Astrocyte of the spinal cord (primary cell): Measurements from ENCODE around the gene KCNIP4.

ENCODE experiments used
- DNase-seq: peaks from one replicate; pipeline ENCODE4 v3.0.0; 2011; ENCODE audit warnings: low read depth, low spot score
- H3K4me3 ChIP-seq: 2 replicates; pipeline ENCODE4 v1.5.1; 2011; ENCODE audit warnings: low read depth, mild to moderate bottlenecking, low read length, moderate library complexity
- in situ Hi-C: cut with HindIII; loops from 2 replicates; pipeline ENCODE4 v1.10.0; 2017; ENCODE audit warnings: low sequenced_read_pairs
- TF ChIP-seq, protein P1 (sequence below): IDR thresholded peaks from 2 replicates; pipeline ENCODE4 v1.5.1; 2012; ENCODE audit warnings: low read depth, mild to moderate bottlenecking, low read length, inconsistent platforms

The KCNIP4 gene

DNA sequence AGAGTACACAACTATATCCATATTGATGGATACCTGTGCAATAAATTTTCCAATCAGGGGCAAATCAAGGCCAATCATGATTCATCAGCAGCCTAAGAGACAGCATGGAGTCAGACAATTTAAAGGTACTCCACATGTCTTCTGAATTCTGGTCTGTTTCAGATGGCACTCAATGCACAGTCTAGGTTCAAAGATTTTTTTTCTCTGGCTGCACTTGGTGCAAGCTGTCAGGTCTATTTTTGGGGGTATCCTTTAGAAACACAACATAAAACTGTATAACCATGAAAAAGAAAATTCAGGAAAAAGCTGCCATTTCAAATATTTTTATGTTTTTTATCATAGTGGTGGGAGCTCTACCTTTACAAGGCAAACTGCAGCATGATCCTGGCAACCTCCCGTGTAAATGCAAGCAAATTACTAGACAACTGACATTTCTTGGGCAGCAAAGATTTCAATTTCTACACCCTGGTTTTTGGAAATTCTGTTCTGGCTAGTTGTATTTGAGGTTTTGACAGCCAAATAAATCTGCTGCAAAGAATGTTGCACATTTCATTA lies 310.3 kb downstream of the KCNIP4 start:
- DNase-seq = no peak
- H3K4me3 ChIP-seq = no peak overlapping the region
- in situ Hi-C loops = no loop called here
- TF ChIP-seq, protein P1, sequence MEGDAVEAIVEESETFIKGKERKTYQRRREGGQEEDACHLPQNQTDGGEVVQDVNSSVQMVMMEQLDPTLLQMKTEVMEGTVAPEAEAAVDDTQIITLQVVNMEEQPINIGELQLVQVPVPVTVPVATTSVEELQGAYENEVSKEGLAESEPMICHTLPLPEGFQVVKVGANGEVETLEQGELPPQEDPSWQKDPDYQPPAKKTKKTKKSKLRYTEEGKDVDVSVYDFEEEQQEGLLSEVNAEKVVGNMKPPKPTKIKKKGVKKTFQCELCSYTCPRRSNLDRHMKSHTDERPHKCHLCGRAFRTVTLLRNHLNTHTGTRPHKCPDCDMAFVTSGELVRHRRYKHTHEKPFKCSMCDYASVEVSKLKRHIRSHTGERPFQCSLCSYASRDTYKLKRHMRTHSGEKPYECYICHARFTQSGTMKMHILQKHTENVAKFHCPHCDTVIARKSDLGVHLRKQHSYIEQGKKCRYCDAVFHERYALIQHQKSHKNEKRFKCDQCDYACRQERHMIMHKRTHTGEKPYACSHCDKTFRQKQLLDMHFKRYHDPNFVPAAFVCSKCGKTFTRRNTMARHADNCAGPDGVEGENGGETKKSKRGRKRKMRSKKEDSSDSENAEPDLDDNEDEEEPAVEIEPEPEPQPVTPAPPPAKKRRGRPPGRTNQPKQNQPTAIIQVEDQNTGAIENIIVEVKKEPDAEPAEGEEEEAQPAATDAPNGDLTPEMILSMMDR = no peak

DNA sequence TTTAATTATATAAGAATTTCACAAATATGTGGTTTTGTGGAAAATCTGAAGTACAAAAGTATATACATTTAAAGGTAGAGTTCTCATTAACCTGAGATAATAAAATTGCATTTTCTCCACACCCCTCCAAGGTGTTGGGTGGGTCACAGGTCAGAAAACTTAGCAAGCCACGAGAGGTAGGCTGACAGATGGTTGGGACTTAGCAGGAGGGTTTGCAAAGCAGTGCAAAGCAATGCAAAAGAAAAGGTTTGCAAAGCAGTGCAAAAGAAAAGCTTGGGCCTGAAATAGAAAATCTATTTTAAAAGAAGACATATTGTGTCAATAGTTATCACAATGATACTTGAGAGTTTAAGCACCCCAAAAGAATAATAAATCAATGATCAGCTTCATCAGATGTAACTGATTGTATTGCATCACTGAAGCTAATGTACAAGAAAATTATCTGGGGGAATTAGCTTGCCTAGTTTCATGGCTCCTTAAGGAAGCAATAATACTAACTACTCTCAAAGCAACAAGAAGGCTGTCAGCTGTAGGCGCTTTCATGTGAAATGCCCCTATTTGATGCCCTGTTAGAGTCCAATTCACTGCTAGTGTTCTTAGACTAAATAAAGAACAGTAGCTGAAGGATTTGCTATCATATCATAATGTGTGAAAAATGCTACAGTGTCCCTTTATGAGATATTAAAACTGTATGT lies 319.5 kb downstream of the KCNIP4 start:
- DNase-seq = no peak
- in situ Hi-C loops = no loop called here
- TF ChIP-seq, protein P1 = no peak
- H3K4me3 ChIP-seq = no peak overlapping the region

DNA sequence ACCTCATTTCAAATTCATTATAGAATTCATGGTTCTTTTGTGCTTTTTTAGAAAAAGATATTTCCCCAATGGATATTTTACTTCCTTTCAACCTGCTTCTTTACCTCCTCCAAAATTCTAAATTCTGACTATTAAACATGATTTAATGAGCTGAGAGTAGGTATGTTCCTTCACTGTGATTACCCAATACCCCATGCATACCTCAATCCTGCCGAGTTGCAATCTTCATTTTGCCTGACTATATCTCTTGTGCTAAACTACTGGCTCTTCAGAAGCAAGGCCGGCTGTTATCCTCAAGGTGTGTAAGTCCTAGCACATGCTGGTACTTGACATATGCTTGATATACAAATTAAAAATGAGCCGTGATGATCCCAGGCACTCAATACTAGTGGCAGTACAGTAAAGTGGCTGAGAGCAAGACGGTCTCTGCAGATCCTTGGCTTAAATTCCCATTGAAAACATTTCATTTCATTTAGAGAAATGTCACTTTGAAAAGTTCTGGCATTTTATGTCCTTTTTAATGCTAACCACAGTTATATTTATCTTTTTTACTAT lies 320.4 kb downstream of the KCNIP4 start:
- in situ Hi-C loops = no loop called here
- DNase-seq = no peak
- TF ChIP-seq, protein P1 = no peak
- H3K4me3 ChIP-seq = no peak overlapping the region

DNA sequence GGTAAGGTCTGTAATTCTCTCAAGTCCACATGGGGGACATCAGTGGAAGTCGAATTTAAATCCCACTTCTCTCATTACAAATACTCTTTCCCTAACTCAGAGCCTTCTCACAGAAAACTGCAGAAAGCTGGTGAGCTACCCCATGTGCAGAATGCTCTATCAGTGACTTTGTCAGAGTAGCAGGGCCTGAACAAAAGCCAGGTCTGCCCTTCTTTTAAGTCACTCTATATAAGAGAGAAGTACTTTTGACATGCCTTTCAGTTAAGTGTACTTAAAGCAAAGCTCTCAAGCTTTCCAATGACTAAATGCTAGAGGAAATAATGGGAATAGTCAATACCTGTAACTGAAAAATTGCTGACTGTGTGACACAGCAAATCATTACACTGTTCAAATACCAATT lies 323.1 kb downstream of the KCNIP4 start:
- in situ Hi-C loops = no loop called here
- no peak for DNase-seq
- TF ChIP-seq, protein P1 = no peak
- no peak overlapping the region for H3K4me3 ChIP-seq

DNA sequence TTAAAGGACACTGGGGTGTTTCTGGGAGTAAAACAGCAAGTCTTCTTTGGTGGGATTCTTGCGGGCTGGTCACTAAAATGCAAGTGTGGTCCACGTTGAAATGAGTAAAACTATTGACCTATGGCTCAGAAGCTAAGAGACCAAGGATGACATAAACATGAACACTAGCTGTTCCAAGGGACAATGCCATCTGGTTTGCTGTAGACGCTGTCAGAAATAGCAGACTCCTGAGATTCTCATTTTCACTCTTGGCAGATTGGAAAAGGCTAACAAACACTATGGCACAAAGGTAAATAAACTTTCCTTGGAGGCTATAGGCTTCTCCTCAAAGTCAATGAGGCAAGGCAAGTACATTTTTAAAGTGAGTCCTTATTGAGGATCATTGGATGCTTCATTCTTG lies 343.6 kb downstream of the KCNIP4 start:
- DNase-seq = no peak
- no peak overlapping the region for H3K4me3 ChIP-seq
- in situ Hi-C loops = no loop called here
- TF ChIP-seq, protein P1 = no peak

DNA sequence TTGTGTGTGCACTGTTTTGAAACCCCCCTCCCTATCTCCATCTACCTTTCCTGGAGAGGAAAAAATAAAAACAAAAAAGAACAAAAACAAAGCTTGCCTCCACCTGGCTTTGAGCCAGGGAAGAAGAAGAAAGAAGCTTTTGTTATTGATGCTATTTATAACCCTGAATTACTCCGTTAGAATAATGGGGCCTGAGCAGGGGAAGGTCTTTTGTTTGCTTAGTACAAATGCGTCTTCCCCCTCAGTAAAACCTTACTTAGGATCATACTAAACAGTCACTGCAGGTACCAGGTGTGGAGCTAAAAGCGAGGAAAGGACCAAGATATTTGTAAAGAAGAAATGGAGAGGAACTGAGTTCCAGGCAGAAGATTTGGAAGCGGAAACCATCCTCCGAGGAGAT lies 352.1 kb downstream of the KCNIP4 start:
- no peak overlapping the region for H3K4me3 ChIP-seq
- TF ChIP-seq, protein P1 = no peak
- DNase-seq = no peak
- in situ Hi-C loops = no loop called here
